DND-41 (cell line): ENCODE measurements around the gene BLM.

Experiments used
- CTCF ChIP-seq: IDR thresholded peaks from 2 replicates; pipeline ENCODE4 v1.5.1; 2012; ENCODE audit warnings: borderline replicate concordance, low read length, moderate library complexity, mild to moderate bottlenecking; ENCODE audit not compliant: poor library complexity, severe bottlenecking; ENCODE audit errors: extremely low read depth
- EZH2 ChIP-seq: IDR thresholded peaks from 3 replicates; pipeline ENCODE4 v1.6.1; 2012; ENCODE audit warnings: borderline replicate concordance, low read depth, mild to moderate bottlenecking, moderate library complexity, low read length, inconsistent platforms; ENCODE audit not compliant: severe bottlenecking

- TF ChIP-seq CTCF (no peak), EZH2 (no peak)
These were observed 56.3 kb downstream of the BLM start for GRCh38 chr15:90773485-90773884.
